Tongue (tissue), 2 donors: Measurements from ENCODE around the gene CHKA. TPM values are rescaled to one million over a fixed set of nuclear protein-coding genes. Genes with fewer than 3 reads are reported as not detected.
A peak's percentile ranks its signal among the peaks of the same experiment; 100 is the strongest.

ENCODE experiments used
- DNase-seq: peaks from one replicate; pipeline ENCODE4 v3.0.0-alpha.2; 2015
- total RNA-seq: library from RNA; depleted of rRNA; stranded (reverse); fragments of >200 nt; gene quantifications from one replicate; pipeline ENCODE4 v1.2.3, GENCODE V29; 2014

CHKA gene
- total RNA-seq, 1 donor from 2014 or later: 19.0 TPM

GRCh38 chr11:68013611-68014156 is 107.5 kb downstream of the CHKA start:
- no peak for DNase-seq

GRCh38 chr11:68012843-68013610 is 108.2 kb downstream of the CHKA start:
- no peak for DNase-seq

GRCh38 chr11:68012044-68012842 is 108.9 kb downstream of the CHKA start:
- no peak for DNase-seq

- no peak for DNase-seq
These were observed 109.9 kb downstream of the CHKA start for GRCh38 chr11:68011051-68011943.

- peak; percentile 70 for DNase-seq
These were observed 110.8 kb downstream of the CHKA start, which contains the start of gene ALDH3B1 for GRCh38 chr11:68010090-68011041. Gene ALDH3B1, plus strand, starts transcription at chr11:68010327. Its CDS starts 4,971 bp downstream, at chr11:68015298.

GRCh38 chr11:68009391-68010089 is 111.6 kb downstream of the CHKA start:
- no peak for DNase-seq

GRCh38 chr11:68008381-68009337 is 112.5 kb downstream of the CHKA start:
- peak; percentile 65 for DNase-seq

GRCh38 chr11:68007498-68008380 is 113.4 kb downstream of the CHKA start:
- DNase-seq: no peak

GRCh38 chr11:68006606-68007166 is 114.5 kb downstream of the CHKA start:
- DNase-seq: no peak

- no peak for DNase-seq
These were observed 116.4 kb downstream of the CHKA start for GRCh38 chr11:68004551-68005335.

- DNase-seq: peak; percentile 76
These were observed 117.2 kb downstream of the CHKA start, which contains the start of gene UNC93B1 for GRCh38 chr11:68003846-68004550. Gene UNC93B1, minus strand, starts transcription at chr11:68004097. Its CDS starts 54 bp downstream, at chr11:68004043.

- DNase-seq: no peak
These were observed 118.0 kb downstream of the CHKA start for GRCh38 chr11:68002938-68003845.
